SIG-M5 (cell line): ENCODE results near the gene CHST11.

Experiments used
- DNase-seq: peaks from one replicate; lab custom pipeline; 2025; lab: John Stamatoyannopoulos, UW

CHST11 gene

DNA sequence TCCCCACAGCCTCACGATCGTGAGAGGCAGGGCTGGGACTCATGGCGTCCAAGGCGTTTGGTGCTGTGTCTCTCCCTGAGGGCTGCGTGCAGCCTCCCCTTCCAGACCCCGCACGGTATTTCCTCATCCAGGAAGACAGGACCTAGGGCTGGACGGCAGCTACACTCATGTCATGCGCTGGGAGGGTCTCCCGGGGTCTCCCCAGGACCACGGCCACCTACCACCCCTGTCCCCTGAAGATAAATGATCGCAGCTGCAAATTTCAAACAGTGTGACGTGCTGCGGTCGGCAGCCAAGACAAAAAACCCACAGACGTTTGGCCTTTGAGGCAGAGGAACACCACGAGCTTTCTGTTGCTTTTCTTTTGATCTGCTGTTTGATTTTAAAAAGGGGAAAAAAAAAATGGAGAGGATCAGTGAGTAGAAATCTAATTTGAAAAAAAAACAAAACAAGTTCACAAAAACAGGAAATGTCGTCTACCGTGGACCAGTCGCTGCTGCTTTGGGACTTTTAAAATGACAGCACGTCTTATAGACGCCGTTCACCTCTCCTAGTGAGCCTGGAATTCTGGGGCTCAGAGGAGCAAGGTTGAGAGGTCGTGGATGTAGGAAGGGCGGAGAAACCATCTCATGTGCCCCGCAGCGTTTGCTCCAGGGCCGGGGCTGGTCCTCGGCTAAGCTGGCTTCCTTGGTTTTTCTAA, 263.7 kb downstream of the CHST11 start:
- DNase-seq = no peak

DNA sequence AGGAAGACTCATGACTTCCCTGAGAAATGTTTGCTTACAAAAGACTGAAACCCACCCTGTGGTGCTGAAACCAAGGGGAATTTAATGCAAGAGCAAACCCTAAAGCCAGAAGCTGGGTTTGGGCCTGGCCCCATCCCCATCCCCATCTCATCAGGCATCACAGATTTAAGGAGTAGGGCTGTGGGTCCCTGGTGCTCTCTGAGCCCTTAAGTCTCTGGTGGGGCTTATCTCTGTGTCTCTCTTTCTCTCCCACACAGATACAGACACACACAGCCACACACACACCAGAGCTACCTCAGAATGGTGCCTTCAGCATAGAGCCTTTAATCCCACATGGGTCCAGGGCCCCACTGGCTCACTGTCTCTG, 264.3 kb downstream of the CHST11 start:
- no peak for DNase-seq

DNA sequence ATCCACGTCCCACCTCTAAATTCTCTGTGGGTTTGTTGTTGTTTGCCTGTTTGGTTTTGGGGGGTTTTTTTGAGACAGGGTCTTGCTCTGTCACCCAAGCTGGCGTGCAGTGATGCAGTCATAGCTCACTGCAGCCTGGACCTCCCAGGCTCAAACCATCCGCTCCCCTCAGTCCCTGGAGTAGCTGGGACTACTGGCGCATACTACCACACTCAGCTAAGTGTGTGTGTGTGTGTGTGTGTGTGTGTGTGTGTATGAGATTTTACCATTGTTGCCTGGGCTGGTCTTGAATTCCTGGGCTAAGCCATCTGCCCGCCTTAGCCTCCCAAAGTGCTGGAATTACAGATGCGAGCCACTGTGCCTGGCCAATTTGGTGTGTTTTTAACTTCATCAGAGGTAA, 265.2 kb downstream of the CHST11 start:
- no peak for DNase-seq

DNA sequence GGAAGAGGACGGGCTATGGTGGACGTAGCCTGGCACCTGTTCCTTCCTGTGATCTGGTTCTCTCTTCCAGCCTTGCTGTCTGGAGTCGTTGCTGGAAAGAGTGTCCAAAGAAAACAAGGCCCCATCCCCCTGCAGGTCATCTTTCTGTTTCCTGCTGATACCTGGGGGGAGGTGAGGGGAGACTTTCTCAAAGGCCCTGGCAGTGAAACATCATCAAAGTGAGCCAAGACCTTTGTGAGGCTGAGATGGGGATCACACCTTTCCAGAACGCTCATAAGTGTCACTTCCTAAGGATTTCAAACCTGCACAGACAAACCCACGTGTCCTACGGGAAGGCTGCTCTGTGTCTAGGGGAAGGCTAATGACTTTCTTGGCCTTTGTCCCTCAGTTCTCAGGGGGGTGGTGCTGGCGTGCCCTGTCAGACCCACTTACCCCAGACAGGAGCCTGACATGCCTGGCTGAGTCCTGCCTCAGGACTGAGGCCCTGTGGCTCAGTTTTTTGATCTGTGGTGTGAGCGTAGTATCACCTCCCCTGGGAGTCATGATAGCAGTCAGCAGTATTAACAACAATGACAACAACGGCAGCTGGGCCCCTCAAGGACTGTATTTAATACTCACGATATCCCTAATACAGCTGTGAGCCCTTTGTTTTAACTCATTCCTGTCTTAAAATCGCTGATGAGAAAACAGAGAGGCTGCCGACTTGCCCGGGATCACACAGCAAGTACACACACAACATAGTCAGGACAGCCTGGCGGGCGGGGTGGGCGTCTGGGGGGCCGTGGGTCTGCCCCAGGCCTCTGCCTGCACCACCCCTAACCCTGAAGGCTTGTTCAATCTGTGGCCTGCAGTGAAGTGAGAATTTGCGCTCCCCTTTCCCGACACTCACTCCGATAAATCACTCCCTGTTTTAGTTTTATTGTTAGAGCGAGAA, 266.1 kb downstream of the CHST11 start:
- DNase-seq = no peak

DNA sequence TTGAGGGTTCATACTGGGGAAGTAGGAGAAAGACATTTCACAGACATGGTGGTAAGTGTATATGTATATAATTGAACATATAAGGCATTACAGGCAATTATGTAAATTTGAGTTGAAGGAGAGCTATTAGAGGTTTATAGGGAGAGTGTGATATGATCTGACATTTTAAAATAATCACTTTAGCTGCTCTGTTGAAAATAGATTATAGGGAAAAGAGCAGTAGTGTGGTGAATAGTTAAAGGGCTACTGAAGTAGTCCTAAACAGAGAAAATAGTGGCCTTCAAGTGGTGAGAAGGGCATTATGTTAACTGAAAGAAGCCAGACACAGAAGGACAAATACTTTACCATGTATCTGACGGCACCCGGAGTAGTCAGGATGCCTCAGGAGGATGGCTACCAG, 267.1 kb downstream of the CHST11 start:
- no peak for DNase-seq

DNA sequence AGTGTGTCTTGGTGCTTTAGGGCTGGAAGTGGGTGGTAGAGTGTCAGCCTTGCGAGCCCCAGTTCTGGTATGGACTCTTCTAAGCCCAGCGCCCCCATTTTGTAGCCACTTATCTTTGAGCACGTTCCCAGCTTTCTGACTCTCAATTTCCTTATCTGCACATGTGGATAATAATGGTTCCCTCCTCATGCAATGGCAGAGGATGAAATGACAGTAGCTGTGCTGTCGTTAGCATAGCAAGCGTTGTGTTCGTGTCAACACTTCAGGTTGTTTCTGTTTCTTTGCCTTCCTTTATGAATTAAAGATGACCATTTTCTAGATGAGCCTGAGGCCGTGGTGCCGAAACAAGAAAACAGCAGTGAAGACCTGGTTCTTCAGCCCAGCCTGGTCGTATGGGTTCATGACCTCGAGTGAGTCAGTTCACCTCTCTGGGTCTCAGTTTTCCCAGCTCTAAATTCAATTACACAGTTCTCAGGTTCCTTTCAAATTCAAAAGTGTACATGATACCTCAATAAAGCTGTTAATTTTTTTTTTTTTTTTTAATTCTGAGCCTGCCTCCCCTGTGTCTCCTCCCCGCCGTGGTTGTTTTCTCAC, 268.3 kb downstream of the CHST11 start:
- DNase-seq = no peak

DNA sequence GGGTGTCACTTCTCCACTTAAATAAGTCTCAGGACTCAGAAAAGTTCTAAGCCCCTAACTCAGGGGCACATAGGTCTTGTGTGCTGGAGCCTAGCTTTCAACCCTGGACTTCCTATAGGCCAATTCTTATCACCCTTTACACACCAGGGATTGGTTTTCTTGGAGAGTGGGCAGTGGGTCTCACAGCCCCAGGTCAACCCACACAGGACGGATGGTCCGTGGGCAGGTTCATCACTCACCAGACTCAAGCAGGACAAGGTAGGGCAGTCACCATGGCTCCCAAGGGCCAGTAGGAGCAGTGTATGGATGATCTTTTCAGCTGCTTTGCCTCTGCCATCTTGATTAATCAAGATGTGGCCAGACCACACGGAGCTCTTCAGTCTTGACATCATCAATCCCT, 268.9 kb downstream of the CHST11 start:
- no peak for DNase-seq

DNA sequence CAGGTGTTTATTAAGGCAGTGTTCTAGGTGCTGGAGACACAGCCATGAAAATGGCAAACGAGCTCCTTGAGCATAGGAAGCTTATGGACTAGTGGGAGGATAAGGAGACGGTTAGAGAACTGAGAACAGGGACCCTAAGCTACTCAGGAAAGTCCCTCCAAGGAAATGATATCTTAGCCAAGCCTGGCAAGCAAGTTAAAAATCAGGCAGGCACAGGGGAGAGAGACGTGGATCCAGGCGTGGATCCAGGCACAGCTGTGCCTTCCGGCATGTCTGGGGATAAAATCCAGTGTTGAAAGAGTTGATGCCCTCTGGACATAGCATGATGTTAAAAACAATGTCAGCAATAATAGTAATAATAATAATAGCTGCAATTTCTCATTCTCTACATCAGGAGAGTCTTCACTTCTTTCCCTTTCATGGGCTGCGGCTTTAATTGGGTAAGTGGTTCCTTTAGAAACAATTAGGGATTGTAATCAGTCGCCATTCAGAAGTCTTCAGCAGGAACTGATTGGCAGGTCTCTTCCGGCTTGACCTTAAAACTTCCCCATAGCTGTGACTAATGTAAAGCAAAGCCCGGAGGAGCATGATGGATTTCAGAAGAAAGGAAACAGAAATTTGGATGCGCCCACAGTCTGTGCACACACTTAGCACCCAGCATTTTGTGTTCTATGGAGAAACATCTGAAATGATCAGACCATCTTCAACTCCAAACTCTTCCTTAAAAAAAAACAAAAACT, 271.1 kb downstream of the CHST11 start:
- no peak for DNase-seq

DNA sequence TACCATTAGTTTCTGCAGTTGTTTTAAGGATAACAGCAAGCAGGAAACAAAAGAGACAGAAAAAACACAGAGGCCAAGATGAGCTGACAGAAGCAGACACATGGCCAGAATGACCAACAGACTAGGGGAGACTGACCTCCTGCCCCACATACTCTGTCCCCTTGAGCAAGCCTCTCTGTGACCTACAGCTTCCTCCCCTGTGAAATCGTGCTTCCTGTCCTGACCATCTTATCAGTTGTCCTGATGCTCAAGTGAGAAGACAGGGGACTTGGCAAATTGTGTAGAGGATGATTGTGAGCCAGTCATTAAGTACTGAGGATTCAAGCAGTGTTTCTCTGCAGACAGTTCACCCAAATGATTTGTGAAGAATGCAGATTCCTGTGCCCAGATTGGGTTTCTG, 272.3 kb downstream of the CHST11 start:
- DNase-seq = no peak

DNA sequence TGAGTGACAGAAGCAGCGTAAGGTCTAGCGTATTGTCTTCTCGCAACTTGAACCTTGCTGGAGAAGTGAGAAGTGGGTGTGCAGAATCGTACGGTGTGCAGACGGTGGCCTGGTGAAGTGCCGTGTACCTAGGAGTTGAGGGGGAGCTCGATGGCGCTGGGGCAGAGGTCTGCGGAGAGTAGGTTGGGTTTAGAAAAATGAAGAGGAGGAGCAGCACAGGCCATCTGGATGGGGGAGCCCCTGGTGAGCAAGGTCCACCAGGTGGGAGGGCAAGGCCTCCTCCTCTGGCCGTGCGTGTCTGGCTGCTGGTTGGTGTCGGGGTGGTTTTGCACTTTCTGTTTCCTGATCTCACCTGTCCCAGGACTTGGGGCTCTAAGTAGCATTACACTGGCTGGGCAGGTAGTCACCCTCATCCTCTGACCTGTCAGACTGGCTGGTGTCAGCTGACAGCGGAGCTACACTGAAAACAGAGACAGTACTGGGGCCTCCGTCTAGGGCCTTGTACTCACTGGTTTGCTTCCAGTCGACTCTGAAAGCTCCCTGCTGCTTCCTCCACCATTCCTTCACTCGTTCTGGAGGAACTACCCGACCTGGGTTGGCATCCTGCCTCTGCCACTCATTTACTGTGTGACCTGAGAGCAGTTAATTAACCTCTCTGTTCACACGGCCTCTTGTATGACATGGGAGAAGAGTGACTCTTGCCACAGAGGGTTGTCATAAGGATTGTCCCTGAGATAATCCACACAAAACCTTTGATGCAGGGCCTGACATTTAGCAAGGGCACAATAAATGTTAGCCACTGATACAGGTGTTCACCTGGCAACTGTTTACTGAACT, 273.1 kb downstream of the CHST11 start:
- no peak for DNase-seq

DNA sequence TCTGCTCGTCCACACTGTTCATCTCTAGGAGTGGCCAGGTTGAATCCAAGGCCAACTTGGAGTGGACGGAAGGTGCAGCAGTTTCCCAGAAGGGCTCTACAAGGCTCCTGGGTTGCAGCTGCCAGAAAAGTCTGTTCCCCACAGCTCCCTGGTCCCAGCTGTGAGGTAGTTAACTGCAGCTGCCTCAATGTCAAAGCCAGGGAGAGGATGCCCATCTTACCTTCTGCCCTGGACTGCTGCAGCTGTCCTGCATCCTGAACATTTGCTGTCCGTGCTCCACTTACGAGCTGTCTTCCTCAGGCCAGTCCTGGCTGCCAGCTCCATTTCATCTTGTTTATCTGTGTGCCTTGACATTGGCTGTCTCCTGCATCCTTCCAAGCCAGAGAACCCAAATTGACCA, 274.0 kb downstream of the CHST11 start:
- no peak for DNase-seq

DNA sequence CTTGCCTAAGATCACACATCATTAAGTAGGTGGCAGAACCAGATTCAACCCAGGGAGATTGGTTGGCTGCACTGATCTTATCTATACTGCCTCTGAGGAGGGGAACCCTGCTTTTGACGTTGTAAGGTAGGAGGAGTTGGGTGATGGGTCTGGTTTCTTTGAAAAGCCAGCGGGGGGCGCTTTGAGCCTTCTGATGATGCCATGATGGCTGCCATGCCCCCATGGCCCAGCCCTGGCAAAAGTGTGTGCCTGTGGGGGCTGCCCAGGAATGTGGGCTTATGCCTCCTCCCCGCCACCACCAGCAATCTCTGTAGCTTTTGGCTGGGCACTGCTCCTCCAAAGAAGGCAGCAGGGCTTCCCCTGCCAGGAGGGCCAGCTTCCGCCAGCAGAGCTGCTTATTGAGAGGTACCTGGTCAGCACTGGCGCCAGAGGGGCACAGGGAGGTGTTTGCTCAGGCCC, 277.0 kb downstream of the CHST11 start:
- DNase-seq = no peak

DNA sequence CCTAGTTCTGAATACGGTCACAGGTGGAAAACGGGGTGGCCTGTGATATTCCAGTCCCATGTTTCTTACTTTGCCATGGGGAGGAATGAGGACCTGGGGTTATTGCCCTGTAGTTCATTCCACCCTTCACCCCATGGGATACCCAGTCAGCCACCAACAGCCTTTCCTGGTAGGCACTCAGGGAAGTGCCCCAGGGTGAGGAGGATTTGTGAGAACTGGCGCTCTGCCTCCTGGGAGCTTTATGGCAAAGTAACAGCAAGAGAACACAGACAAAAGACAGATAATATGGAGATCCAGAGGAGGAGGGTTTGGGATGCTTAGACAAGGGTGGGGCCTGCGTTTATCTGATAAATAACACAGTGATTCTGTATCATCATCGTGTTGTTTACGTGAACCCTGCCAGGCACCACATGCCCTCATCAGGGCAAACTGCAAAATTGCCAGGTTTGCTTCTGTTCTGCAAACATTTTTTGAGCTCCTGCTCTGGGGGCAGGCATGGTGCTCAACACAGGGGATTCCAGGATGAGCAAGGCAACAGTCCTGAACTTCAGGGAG, 277.9 kb downstream of the CHST11 start:
- no peak for DNase-seq

DNA sequence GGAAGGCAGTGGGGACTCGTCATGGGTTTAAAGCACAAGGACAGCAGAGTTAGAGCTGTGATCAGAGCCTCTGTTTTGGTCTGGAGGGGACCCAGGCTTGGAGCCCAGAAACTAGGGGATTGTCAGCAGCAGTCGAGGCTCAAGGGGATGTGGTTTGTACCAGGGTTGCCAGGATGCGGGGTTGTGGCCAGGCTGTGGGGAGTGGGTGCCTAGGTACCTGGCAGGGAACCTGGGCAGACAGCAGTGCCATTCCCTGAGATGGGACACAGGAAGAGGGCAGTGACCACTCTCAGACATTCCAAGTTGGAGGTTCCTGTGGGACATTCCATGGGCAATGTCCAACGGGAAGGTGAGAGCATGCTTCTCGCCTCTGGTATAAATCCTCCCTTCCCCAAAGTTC, 279.1 kb downstream of the CHST11 start:
- DNase-seq = no peak

DNA sequence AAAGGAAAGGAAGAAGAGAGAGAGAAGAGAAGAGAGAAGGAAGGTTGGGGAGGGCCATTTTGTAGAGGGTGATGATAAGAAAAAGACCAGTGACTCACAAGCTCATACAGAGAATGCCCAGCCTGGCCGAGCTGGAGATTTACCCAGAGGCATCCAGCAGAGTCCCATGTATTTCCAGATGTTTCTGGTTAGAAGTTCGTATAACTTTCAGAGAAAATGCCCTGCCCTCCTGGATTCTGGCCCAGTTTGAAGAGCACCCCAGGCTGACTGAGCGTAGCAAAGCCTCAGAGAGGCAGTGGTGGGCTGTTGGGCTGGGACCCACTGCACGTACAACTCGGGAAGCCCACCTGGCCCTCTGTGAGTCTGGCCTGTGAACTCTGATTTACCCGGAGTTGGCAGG, 279.6 kb downstream of the CHST11 start:
- DNase-seq = no peak

DNA sequence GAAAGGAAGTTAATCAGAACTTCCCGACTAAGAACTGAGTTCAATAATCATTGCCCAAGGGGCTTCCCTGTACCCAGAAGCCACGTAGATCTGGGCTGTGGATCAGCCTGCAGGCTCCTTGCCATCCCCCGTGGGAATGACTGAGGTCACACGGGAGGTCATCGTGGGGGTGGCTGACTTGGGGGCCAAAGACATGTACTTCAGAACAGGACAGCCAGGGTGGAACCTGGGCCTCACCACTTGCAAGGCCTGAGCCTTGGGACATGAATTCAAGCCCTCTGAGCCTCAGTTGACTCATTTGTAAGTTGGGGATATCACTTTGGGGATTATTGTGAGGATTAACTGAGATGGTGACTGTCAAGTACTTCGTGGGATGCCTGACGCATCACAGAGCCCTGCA, 280.4 kb downstream of the CHST11 start:
- no peak for DNase-seq

DNA sequence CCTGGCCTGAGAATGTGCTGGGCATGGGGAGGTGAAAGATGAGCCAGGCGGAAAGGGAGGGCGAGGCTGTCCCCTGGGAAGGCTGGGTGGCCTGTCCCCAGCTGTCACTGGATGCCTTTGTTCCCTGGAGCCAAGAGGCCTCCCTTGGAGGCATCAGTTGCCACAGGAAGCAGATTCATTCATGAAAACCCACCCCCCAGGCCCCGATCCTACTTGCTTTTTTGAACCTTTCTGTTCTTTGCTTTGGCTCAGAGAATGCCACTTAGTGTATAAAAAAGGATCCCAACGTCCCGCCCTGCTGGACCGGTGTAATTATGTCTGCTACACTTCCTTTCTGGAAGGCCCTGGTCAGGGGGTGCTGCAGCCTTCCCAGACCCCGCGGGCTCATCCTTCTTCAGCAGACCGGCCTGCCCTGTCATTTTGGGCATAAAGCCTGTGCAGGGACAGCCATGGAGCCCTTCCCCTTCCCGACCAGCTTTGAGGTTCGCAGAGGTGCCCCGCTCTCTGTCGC, 281.1 kb downstream of the CHST11 start:
- DNase-seq = no peak

DNA sequence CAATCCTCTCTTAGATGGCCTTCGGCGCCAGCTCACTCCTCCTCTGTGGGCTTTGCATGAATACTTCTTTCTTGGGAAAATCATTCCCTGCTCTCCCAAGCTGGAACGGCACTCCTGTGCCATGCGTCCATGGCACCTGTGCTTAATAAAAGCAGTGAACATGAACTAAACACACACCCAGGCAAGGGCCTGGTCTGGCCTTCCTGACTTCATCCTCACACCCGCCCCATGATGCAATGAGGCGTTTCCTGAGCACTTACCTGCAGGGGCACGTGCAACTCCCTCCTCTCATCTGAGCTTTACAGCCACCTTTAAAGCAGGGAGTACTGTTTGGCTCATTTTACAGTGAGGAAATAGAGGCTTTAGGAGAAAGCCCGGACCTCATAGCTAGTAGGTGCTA, 281.6 kb downstream of the CHST11 start:
- DNase-seq = no peak

DNA sequence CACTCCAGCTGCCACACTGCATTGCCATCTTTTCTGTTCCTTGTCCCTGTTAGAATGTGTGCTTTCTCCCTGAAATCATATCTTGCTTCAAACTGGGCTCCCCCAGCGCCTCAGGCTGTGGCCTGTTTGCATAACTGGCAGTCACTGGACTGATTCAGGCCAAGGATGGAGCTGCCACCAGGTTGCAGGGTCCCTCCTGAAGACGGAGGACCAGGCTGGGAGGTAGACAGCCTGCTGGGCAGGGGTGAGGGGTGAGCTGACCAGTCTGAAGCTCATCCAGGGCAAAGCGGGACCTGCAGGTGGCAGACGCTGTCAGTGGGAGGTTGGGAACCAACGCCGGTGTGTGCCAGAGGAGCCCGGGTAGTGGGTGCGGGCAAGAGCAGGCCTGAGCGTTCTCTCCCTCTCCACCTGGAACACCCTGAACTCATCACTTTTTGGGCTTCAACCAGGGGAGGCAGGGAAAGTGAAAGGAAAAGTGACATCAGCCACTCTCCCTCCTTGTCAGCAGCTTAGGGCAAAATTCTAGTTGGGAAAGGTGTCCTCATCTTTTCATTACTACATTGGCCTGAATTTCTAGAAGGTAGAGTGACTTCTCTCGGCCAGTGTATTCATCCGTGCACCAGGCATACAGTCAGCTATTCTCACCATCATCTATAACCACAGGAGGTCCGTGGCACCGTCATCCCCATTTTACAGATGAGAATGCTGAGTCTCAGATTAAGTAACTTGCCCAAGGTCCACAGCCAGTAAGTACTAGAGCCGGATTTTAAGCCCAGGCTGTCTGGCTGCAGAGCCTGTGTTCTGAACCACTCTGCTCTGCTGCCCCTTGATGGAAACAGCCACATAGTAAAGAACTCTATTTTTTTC, 282.3 kb downstream of the CHST11 start:
- DNase-seq = no peak

DNA sequence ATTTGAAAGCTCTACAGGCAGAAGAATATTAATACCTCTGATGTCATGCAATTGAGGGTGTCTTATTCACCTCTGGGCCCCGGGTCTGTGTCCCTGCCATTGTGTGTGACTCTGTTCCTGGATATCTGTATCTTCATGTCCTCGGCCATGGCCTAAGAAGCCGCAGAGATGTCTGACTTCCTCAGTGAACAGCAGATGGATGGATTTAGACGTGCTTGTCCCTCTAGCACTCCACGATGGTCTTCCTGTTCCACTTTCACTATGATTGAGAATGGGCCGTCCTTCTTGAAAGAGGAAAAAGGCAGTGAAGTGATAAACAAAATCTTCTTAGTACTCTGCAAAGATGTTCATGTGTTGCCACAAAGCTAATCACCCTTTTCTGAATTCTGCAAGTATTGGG, 283.9 kb downstream of the CHST11 start:
- DNase-seq = peak; percentile 31
